Measurements from ENCODE around the gene TBXA2R.
"Not testable (repeated sequence)": the region's sequence is repeated elsewhere in the genome, so short reads cannot be mapped to it uniquely, and the experiment has no call there.

The TBXA2R gene

GRCh38 chr19:3576696-3577443, 29.8 kb downstream of the TBXA2R start:
- no peak for DNase-seq

GRCh38 chr19:3575949-3576673, 30.6 kb downstream of the TBXA2R start:
- no peak for DNase-seq

- peak; percentile 25 for DNase-seq
Measured at GRCh38 chr19:3575260-3575741, 31.4 kb downstream of the TBXA2R start.

- peak; percentile 89 for DNase-seq
Measured at GRCh38 chr19:3573858-3574637, 32.6 kb downstream of the TBXA2R start.

GRCh38 chr19:3573162-3573857, 33.4 kb downstream of the TBXA2R start:
- DNase-seq: no peak

GRCh38 chr19:3572855-3573161, 33.9 kb downstream of the TBXA2R start, which contains the start of gene HMG20B:
HMG20B (plus strand) TSS chr19:3572944; CDS start chr19:3573310, 366 bp downstream.
- DNase-seq: no peak

GRCh38 chr19:3572132-3572854, 34.4 kb downstream of the TBXA2R start:
- peak; percentile 99 for DNase-seq

GRCh38 chr19:3570606-3571011, 36.1 kb downstream of the TBXA2R start:
- no peak for DNase-seq

- not testable (repeated sequence) for DNase-seq
Measured at GRCh38 chr19:3570042-3570441, 36.6 kb downstream of the TBXA2R start.

- DNase-seq: no peak
Measured at GRCh38 chr19:3565139-3565538, 41.5 kb downstream of the TBXA2R start.

GRCh38 chr19:3563709-3564524, 42.8 kb downstream of the TBXA2R start:
- DNase-seq: no peak

GRCh38 chr19:3557461-3558248, 49.0 kb downstream of the TBXA2R start, which contains the start of gene MFSD12:
MFSD12 (minus strand) TSS chr19:3557586; CDS start chr19:3557403, 183 bp downstream.
- peak; percentile 95 for DNase-seq

GRCh38 chr19:3556978-3557460, 49.7 kb downstream of the TBXA2R start:
- peak; percentile 56 for DNase-seq

GRCh38 chr19:3556423-3556977, 50.2 kb downstream of the TBXA2R start:
- no peak for DNase-seq

GRCh38 chr19:3555653-3556422, 50.8 kb downstream of the TBXA2R start:
- no peak for DNase-seq

GRCh38 chr19:3554254-3555083, 52.2 kb downstream of the TBXA2R start:
- peak; percentile 71 for DNase-seq

- no peak for DNase-seq
Measured at GRCh38 chr19:3551792-3552095, 54.9 kb downstream of the TBXA2R start.
